DOHH2 (cell line): Measurements from ENCODE around the gene PIK3AP1.
"Not testable (repeated sequence)": the region's sequence is repeated elsewhere in the genome, so short reads cannot be mapped to it uniquely, and the experiment has no call there.

Source experiments
- H3F3A ChIP-seq: fragments of 200-600 bp; sonication (generic), shearing (Covaris generic); 2 replicates; pipeline ENCODE4 v1.6.0; 2016; ENCODE audit warnings: antibody characterized with exemption, mild to moderate bottlenecking; ENCODE audit not compliant: control insufficient read depth, insufficient read depth
- H3K27ac ChIP-seq: fragments of 200-600 bp; sonication (generic); 2 replicates; pipeline ENCODE4 v1.5.1; 2014; ENCODE audit warnings: low read depth, mild to moderate bottlenecking, low read length, moderate library complexity
- H3K27me3 ChIP-seq: fragments of 200-600 bp; sonication (generic); 2 replicates; pipeline ENCODE4 v1.6.1; 2014; ENCODE audit warnings: mild to moderate bottlenecking, low read length, mixed read lengths; ENCODE audit not compliant: control insufficient read depth
- H3K36me3 ChIP-seq: fragments of 200-600 bp; sonication (generic); 2 replicates; pipeline ENCODE4 v1.6.1; 2014; ENCODE audit warnings: mild to moderate bottlenecking, low read length, moderate library complexity, mixed read lengths; ENCODE audit not compliant: control insufficient read depth
- H3K4me1 ChIP-seq: fragments of 200-600 bp; sonication (generic); 2 replicates; pipeline ENCODE4 v1.6.1; 2014; ENCODE audit warnings: mild to moderate bottlenecking, low read length, mixed read lengths; ENCODE audit not compliant: control insufficient read depth
- H3K4me2 ChIP-seq: fragments of 200-600 bp; sonication (generic); 2 replicates; pipeline ENCODE4 v1.6.0; 2014; ENCODE audit warnings: mild to moderate bottlenecking, low read length, moderate library complexity
- H3K4me3 ChIP-seq: fragments of 200-600 bp; sonication (generic); 2 replicates; pipeline ENCODE4 v1.5.1; 2014; ENCODE audit warnings: mild to moderate bottlenecking, low read length, mixed read lengths
- H3K79me2 ChIP-seq: fragments of 200-600 bp; sonication (generic); 2 replicates; pipeline ENCODE4 v1.6.1; 2014; ENCODE audit warnings: mild to moderate bottlenecking, low read length, mixed read lengths; ENCODE audit not compliant: control insufficient read depth
- H3K9me2 ChIP-seq: fragments of 200-600 bp; sonication (generic); replicated peaks from 2 replicates; pipeline ENCODE4 v1.6.1; 2014; ENCODE audit warnings: mild to moderate bottlenecking, low read length, mixed read lengths; ENCODE audit not compliant: control insufficient read depth
- H3K9me3 ChIP-seq: fragments of 200-600 bp; sonication (generic); 2 replicates; pipeline ENCODE4 v1.6.1; 2014; ENCODE audit warnings: antibody characterized with exemption, low read length, mixed read lengths; ENCODE audit not compliant: control insufficient read depth, insufficient read depth
- H4K20me1 ChIP-seq: fragments of 200-600 bp; sonication (generic); 2 replicates; pipeline ENCODE4 v1.6.0; 2014; ENCODE audit warnings: low read depth, mild to moderate bottlenecking, antibody characterized with exemption, low read length, moderate library complexity; ENCODE audit not compliant: control insufficient read depth, insufficient read depth
- CTCF ChIP-seq: fragments of 200-600 bp; sonication (generic); IDR thresholded peaks from one replicate; pipeline ENCODE4 v1.5.1; 2014; ENCODE audit warnings: antibody characterized with exemption, mild to moderate bottlenecking, low read depth, low read length; ENCODE audit not compliant: poor library complexity, severe bottlenecking
- EZH2phosphoT487 ChIP-seq: fragments of 200-600 bp; sonication (generic); IDR thresholded peaks from 2 replicates; pipeline ENCODE4 v1.6.1; 2017; ENCODE audit warnings: borderline replicate concordance, mild to moderate bottlenecking, antibody characterized with exemption, low read length, moderate library complexity, mixed read lengths

PIK3AP1 gene

GRCh38 chr10:96576277-96576980 is 143.9 kb downstream of the PIK3AP1 start:
- Histone ChIP-seq H3K4me2 (peak overlapping the region; percentile 10; the same call in 1 of the 2 replicates), H3K9me2 (no peaks in the 10 kb centered on the region), H3F3A (no peaks in the 10 kb centered on the region), H4K20me1 (peaks cover 14% of the 10 kb centered on the region), H3K4me1 (peaks cover 19% of the 10 kb centered on the region), H3K9me3 (no peaks in the 10 kb centered on the region), H3K27me3 (no peaks in the 10 kb centered on the region), H3K79me2 (peaks cover 99% of the 10 kb centered on the region), H3K4me3 (no peak overlapping the region), H3K27ac (no peak overlapping the region), H3K36me3 (peaks cover 47% of the 10 kb centered on the region)
- TF ChIP-seq CTCF = no peak
- TF ChIP-seq EZH2phosphoT487 = no peak

- H3K27ac ChIP-seq, H3K9me3 ChIP-seq, H3K4me2 ChIP-seq, H3K9me2 ChIP-seq, H4K20me1 ChIP-seq, H3K4me3 ChIP-seq, H3F3A ChIP-seq, H3K27me3 ChIP-seq: not testable (repeated sequence)
- Histone ChIP-seq H3K36me3 (peaks cover 53% of the 10 kb centered on the region), H3K79me2 (peaks cover 99% of the 10 kb centered on the region), H3K4me1 (peaks cover 14% of the 10 kb centered on the region)
Measured at GRCh38 chr10:96574564-96574963, 145.8 kb downstream of the PIK3AP1 start.

GRCh38 chr10:96573036-96573435 is 147.3 kb downstream of the PIK3AP1 start:
- Histone ChIP-seq H3K9me2 (no peaks in the 10 kb centered on the region), H3K9me3 (no peaks in the 10 kb centered on the region), H3K4me1 (peaks cover 14% of the 10 kb centered on the region), H3K4me3 (no peak overlapping the region), H3K79me2 (peaks cover 99% of the 10 kb centered on the region), H3F3A (no peaks in the 10 kb centered on the region), H3K27me3 (no peaks in the 10 kb centered on the region), H3K36me3 (peaks cover 60% of the 10 kb centered on the region), H3K27ac (no peak overlapping the region), H4K20me1 (peaks cover 13% of the 10 kb centered on the region; the same call in 1 of the 2 replicates), H3K4me2 (no peak overlapping the region)
- TF ChIP-seq CTCF = no peak
- no peak for TF ChIP-seq EZH2phosphoT487
